BE2C (cell line): ENCODE measurements around the gene ESRRG.

Experiments used
- DNase-seq: peaks from one replicate; pipeline ENCODE4 v3.0.0-alpha.2; 2020
- H3K27me3 ChIP-seq: fragments of 250-450 bp; sonication (Bioruptor Pico); 2 replicates; pipeline ENCODE4 v1.5.1; 2020; ENCODE audit warnings: mild to moderate bottlenecking
- H3K36me3 ChIP-seq: fragments of 250-450 bp; sonication (Bioruptor Pico); 2 replicates; pipeline ENCODE4 v1.5.1; 2020; ENCODE audit warnings: mild to moderate bottlenecking
- H3K4me1 ChIP-seq: fragments of 250-450 bp; sonication (Bioruptor Pico); 2 replicates; pipeline ENCODE4 v1.5.1; 2020
- H3K4me3 ChIP-seq: 2 replicates; pipeline ENCODE4 v1.5.1; 2011; ENCODE audit warnings: low read depth, low read length
- H3K9me3 ChIP-seq: fragments of 250-450 bp; sonication (Bioruptor Pico); 2 replicates; pipeline ENCODE4 v1.5.1; 2020
- TF ChIP-seq, protein P1 (sequence below): IDR thresholded peaks from 2 replicates; pipeline ENCODE4 v1.5.1; 2012; ENCODE audit warnings: mild to moderate bottlenecking, low read depth, low read length

The ESRRG gene

DNA sequence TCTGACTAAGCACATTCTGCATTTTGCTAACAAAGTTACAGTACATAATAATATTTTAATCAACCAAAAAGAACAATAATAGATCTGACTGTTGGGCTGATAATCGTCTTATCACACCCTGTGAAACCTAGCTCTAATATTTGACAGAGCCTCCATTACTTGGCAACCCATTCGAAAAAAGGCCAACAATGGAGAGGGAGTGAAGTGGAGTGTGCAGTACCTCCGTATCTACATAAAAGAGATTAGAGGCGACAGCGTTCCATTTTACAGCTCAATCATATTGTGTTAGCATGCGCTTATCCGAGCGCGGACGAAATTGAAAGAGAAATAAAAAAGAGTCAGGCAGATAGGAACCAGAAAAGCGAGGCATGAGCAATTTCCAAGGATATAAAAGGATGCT is 162.7 kb downstream of the ESRRG start:
- H3K4me3 ChIP-seq: peak overlapping the region; percentile 31
- no peaks in the 10 kb centered on the region for H3K9me3 ChIP-seq
- H3K4me1 ChIP-seq: peaks cover 66% of the 10 kb centered on the region
- H3K27me3 ChIP-seq: no peaks in the 10 kb centered on the region
- peaks cover 12% of the 10 kb centered on the region for H3K36me3 ChIP-seq
- DNase-seq: peak; percentile 68
- TF ChIP-seq, protein P1, sequence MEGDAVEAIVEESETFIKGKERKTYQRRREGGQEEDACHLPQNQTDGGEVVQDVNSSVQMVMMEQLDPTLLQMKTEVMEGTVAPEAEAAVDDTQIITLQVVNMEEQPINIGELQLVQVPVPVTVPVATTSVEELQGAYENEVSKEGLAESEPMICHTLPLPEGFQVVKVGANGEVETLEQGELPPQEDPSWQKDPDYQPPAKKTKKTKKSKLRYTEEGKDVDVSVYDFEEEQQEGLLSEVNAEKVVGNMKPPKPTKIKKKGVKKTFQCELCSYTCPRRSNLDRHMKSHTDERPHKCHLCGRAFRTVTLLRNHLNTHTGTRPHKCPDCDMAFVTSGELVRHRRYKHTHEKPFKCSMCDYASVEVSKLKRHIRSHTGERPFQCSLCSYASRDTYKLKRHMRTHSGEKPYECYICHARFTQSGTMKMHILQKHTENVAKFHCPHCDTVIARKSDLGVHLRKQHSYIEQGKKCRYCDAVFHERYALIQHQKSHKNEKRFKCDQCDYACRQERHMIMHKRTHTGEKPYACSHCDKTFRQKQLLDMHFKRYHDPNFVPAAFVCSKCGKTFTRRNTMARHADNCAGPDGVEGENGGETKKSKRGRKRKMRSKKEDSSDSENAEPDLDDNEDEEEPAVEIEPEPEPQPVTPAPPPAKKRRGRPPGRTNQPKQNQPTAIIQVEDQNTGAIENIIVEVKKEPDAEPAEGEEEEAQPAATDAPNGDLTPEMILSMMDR: 0 out of 2 replicates have a peak, but pooled peaks have one; percentile 7

DNA sequence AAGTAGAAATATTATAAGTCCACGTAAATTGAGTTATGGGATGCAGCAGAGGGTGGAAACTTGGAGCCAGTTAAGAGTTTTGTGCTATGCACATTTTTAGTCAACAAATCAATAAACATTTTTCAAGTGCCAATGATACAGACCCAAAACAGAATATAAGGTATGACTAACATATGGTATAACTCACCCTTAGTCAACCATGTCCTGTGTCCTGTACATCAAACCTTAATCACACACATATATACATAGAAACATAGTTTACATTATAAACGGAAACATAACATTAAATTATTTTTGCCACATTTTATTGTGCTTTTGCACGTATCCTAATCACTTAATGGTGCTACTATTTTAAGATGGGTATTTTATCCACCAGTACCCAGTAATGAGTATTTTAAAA is 163.9 kb downstream of the ESRRG start:
- Histone ChIP-seq H3K27me3 (no peaks in the 10 kb centered on the region), H3K4me1 (peaks cover 58% of the 10 kb centered on the region)

DNA sequence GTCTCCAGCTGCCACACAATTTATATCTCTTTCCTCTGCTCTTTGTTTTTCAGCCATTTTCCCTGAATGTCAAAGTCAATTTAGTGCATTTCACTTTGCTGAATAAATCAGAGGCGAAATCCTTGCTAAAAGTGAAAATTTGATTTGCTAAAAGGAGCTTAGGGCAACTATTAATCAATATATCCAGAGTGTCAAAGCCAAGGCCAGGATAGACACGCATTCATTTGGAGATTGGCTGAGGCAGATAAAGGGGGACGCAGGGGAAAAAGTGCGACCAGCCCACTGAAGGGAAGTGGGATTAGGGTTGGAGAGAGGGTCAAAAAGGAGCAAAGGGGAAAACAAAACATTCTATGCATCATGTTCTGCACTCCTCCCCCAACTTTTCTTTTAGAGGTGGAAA is 167.6 kb downstream of the ESRRG start:
- no peaks in the 10 kb centered on the region for H3K9me3 ChIP-seq
- H3K4me1 ChIP-seq: peaks cover 32% of the 10 kb centered on the region
- H3K36me3 ChIP-seq: peaks cover 6% of the 10 kb centered on the region; the same call in 1 of the 2 replicates
- no peak overlapping the region for H3K4me3 ChIP-seq
- TF ChIP-seq, protein P1: no peak
- DNase-seq: no peak
- no peaks in the 10 kb centered on the region for H3K27me3 ChIP-seq

More for the DNA sequence above, 163.9 kb downstream of the ESRRG start:
- H3K9me3 ChIP-seq: no peaks in the 10 kb centered on the region
- no peak for DNase-seq
- peaks cover 12% of the 10 kb centered on the region for H3K36me3 ChIP-seq
- TF ChIP-seq, protein P1: no peak
- H3K4me3 ChIP-seq: no peak overlapping the region

DNA sequence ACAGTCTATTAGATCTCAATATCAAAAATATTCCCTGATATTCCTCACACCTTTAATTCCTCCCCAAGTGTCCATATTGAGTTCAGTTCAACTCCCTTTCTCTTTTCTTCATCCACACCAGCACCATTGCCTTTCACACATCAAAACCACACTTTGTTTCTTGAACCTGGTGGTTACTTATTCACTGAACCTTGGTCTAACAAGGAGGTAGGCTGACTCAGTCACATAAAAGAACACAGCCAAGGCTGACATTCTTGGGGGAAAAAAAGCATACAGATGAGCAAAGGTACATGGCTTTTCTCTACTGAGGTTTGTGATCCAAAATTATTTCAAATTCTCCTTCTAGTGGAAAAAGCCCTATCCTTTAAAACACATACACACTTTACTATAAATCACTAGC is 168.3 kb downstream of the ESRRG start:
- Histone ChIP-seq H3K4me3 (no peak overlapping the region), H3K36me3 (peaks cover 11% of the 10 kb centered on the region), H3K4me1 (peaks cover 28% of the 10 kb centered on the region), H3K9me3 (no peaks in the 10 kb centered on the region), H3K27me3 (no peaks in the 10 kb centered on the region)
- no peak for DNase-seq
- TF ChIP-seq, protein P1: no peak

DNA sequence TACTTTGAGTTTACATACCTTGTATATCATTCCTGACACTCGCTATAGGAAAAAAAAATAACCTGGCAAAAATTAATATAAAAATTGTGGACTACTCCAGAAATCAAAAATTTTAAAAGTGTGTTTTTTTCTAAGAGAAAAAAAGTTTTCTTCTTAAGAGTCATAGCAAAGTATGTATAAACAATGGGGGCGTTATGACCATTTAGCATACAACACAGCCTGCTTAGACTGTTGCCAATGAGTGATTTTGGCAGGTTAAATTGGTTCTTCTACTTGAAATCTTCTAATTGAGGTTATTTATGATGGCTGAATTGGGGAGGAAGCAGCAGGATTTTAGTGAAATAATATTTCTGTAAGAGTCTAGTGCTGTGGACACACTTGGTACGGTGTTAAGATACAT is 169.5 kb downstream of the ESRRG start:
- H3K4me1 ChIP-seq: peaks cover 23% of the 10 kb centered on the region
- DNase-seq: no peak
- TF ChIP-seq, protein P1: no peak
- no peaks in the 10 kb centered on the region for H3K9me3 ChIP-seq
- H3K27me3 ChIP-seq: no peaks in the 10 kb centered on the region
- H3K4me3 ChIP-seq: no peak overlapping the region
- peaks cover 13% of the 10 kb centered on the region for H3K36me3 ChIP-seq

DNA sequence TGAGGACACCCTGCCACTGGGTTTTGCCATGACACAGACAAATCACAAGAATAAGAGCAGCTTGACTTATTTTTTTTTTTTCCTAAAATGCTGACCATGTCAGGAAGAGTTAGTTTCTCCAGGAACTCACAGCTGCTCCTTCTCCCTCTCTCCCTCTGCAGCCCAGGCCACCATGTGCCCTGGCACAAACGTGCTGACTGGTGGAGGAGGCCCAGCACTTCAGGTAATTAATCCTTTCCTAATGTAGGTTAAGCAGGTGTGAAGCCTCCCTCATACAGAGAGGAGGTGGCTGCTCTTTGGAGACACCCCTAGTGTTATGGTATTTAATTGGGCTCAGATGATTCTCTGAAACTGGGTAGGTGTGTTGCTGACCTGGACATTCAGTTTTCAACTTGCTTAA is 170.2 kb downstream of the ESRRG start:
- Histone ChIP-seq H3K9me3 (no peaks in the 10 kb centered on the region), H3K36me3 (peaks cover 13% of the 10 kb centered on the region), H3K27me3 (no peaks in the 10 kb centered on the region), H3K4me3 (no peak overlapping the region), H3K4me1 (peaks cover 23% of the 10 kb centered on the region)
- TF ChIP-seq, protein P1: no peak
- no peak for DNase-seq
